ENCODE measurements around the gene PLCG1.
A peak's percentile ranks its signal among the peaks of the same experiment; 100 is the strongest.
"Not testable (repeated sequence)": the region's sequence is repeated elsewhere in the genome, so short reads cannot be mapped to it uniquely, and the experiment has no call there.

PLCG1 gene

DNA sequence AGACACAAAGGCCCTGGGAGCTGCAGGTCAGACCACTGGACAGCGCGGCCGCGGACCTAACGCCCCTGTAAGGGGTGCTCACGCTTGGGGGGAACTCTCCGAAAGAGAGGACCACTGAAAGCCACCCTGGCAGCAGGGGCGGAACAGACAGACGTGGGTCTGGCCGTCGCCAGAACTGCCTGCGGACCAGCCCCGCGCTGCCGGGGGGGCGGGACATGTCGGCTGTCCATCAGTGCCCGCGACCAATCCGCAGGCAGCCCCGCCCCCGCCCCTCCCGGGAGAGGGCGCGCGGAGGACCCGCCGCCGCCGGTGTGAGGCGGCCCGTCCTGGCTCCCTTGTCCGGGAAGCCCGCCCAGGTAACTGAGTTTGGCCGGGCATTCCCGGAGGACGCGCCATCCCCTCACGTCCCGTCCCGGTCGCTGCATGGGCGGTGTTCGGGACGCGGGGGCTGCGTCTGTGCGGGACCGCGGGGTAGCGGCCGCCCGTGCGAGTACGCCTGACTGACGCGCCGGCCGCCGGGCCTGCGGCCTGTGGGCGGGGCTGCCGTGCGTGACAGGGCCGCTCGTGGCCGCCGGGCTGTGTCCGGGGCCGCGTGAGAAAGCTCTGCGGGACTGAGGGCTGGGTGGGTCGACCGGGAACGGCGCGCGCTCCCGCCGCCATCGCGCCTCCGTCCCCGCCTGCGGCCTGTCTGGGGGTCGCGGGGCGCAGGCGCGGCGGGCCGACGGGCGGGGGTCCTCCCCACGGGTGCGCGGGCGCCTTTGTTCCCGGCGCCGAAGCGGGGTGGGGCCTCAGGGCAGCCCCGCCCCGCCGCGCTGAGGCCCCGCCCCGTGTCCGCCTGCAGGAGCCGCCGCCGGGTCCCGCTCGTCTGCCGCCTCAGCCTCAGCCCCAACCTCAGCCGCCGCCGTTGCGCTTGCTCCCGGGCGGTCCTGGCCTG is at the start of gene PLCG1:
Gene PLCG1, plus strand, starts transcription at position 864 of the 934 bp plus-strand sequence. CDS start 99 bp downstream, outside the sequence.
- DNase-seq (ENCODE audit: low read depth in 4 of 4, low spot score in 1 of 4), result peak; percentile 75 to 85 (median 81)

DNA sequence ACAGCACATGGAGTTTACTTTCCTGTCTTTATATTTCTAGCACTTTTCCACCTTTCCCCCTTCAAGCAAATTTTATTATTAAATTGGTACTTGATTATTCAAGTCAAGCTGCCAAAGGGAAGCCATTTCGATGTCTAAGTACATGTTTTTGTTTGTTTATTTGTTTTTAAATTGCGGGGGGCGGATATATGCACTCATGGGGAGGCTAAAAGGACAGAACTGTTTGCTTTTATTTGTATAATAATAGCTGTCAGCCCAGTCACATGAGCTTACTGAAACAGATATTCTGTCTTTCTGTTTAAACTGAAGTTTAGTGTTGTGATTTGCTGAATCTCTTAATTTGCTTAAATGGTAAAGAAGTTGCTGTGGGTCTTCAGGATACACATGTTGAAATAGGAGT is 49.6 kb upstream of the PLCG1 start:
- no peak for DNase-seq (ENCODE audit: low read depth in 4 of 4, low spot score in 1 of 4)

DNA sequence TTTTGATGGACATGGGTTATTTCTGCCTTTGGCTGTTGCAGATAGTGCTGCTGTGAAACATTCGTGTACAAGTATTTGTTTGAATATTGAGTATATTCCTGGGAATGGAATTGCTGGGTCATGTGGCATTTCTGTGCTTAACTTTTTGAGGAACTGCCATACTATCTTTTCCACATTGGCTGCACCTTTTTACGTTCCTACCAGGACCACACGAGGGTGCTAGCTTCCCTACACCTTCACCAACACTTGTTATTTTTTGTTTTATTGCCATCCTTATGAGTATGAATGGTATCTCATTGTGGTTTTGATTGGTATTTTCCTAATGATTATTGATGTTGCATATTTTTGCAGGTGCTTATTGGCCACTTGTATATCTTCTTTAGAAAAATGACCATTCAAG is 47.8 kb upstream of the PLCG1 start:
- no peak for DNase-seq (ENCODE audit: low read depth in 4 of 4, low spot score in 1 of 4)

DNA sequence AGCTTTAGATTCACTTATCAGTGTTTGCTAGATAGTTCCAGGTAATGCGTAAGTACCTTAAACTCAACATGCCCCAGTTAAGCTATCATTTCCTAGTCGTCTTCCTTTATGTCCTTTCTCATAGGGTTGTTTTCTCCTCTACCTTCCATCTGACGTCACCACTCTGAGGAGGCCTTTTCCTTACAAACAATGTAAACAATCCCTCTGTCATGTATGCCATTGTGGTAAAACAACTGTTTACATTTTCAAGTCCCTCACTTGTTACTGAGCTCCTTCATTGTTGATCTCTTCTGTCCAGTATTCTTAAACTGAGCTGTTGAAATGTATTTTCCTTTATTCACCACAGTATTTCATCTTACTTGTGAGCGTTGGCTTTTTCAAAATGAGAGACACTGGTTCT is 45.4 kb upstream of the PLCG1 start:
- DNase-seq (ENCODE audit: low read depth in 4 of 4, low spot score in 1 of 4), result no peak

DNA sequence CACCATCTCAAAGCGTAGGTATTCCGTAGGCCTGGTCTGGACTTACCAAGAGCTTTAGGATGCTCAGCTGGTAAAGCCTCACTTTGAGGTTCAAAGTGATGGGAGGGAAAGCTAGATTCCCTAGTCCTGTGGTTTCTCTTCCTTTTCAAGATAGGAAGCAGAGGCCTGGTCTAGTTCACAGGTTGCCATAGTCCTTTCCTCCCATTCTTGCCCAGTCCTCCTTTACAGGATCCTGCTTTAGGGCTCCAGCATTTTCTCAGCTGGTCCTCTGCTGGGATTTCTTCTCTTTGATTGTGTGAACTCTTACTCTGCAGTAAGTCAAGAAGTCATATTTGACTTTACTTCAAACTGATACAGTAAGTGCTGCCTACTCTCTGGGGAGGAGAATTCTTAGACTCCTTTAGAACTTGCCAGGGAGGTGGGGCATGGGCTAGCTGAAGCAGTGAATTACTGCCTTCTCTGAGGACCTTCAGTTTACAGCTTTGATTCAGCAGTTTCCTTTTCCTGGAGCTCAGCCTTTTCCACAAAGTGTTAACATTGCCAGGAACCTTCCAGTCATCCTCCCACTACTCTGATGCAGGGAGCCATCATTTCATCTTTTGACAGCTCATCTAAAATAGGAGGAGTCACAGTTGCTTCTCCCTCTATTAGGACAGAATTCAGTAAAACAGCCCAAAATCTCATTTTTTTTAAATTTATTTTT is 42.8 kb upstream of the PLCG1 start:
- DNase-seq (ENCODE audit: low read depth in 4 of 4, low spot score in 1 of 4), result no peak

DNA sequence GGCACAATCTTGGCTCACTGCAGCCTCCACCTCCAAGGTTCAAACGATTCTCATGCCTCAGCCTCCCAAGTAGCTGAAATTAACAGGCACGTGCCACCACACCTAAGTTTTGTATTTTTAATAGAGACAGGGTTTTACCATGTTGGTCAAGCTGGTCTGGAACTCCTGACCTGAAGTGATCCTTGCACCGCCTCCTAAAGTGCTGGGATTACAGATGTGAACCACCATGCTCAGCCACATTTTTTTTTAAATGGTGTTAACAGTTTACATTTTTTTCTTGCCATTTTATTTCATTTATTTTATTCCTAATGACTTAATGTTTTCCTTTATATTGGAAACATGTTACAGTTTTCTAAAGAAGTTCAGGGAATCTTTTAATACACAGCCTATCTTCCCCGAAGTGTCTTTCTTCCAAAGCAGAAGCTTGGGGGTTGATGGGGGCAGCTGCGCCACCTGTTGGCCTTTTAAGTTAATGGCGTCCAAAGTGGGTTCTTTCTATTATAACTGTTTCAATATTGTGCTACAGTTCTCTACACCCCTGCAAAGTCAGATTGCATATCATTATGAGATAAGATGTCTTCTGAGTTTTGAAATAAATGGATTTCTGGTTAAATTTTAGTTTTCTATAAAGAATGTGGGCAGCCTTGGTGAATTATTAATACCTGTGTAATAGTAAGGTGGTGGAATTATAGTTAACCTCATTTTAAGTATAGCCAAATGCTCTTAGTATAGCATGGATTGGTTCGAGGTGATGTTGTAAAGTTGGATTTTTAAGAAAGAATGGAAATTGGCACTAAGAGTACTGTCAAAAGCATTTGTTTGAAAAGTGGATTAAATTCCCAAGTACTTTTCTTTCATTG is 42.0 kb upstream of the PLCG1 start:
- DNase-seq (ENCODE audit: low read depth in 4 of 4, low spot score in 1 of 4), result peak; percentile 5 to 37 (median 26)

DNA sequence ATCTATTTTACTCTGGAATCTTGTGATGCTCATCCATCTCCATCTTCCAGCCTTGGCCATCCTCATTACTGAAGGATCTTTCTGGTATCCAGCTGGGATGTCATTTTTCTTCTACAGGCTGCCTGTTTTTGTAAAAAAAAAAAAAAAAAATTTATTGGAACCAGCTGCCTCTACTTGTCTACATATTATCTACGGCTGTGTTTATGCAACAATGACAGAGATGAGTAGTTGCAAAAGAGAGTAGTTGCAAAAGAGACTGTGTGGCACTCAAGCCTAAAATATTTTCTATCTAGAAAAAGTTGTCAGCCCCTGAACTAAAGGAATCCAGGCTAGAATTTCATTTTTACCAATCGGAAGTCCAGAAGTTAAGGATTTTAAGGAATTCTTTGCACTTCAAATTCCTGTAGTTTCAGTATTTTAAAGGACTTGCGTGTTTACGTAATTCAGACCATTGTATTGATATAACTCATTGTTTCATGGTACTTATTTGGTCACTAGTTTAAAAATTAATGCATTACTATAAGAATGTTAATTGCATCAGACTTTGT is 38.6 kb upstream of the PLCG1 start:
- DNase-seq (ENCODE audit: low read depth in 4 of 4, low spot score in 1 of 4), result no peak

DNA sequence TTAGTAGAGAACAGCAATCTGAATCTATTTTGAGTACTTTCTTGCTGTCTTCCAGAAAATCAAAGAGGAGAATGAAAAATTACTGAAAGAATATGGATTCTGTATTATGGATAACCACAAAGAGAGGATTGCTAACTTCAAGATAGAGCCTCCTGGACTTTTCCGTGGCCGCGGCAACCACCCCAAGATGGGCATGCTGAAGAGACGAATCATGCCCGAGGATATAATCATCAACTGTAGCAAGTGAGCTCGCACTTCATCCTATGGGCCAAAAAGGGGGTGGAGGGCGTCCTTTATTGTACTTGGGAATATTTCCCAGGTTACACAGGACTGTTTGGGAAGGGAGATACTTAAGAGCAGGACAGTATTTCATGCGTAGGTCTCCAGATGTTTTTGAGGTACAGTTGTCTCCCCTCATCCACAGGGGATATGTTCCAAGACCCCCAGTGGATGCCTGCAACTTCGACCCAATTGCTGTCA is 37.3 kb upstream of the PLCG1 start:
- DNase-seq (ENCODE audit: low read depth in 4 of 4, low spot score in 1 of 4), result no peak

DNA sequence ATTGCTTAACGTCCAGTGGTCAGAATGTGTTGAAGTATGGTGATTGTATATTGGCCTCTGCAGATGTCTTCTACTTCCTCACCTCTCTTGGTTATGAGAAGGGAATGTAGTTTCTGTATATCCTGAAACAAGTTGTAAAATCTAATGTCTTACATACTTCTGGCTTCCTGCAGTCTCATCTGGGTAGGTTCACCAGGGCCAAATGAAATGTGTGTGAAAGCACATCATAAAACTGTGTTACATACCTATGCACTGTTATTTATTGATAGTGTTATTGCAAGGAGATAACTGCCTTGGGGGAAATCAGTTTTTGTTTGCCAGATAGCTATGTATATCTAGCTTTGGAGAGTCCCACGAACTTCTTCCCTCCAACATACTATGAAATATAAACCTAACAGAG is 35.7 kb upstream of the PLCG1 start:
- DNase-seq (ENCODE audit: low read depth in 4 of 4, low spot score in 1 of 4), result no peak

DNA sequence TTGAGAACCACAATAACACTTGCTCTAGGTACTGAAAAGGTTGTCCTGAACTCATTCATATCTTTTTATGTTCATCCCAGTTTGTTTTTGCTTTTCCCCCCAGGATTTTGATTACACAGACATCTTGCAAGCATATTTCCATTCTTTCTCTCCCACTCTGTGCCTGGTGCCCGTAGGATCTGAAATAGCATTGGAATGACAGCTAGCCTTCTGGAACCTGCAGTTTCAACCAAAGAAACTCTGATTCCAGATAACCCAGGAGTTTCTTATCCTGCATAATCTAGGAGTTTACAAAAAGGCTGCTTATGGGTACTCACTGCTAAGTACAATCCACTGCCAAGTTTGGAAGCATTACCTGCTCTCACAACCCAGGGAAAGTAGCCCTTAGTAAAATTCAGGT is 28.8 kb upstream of the PLCG1 start:
- DNase-seq (ENCODE audit: low read depth in 4 of 4, low spot score in 1 of 4), result no peak

DNA sequence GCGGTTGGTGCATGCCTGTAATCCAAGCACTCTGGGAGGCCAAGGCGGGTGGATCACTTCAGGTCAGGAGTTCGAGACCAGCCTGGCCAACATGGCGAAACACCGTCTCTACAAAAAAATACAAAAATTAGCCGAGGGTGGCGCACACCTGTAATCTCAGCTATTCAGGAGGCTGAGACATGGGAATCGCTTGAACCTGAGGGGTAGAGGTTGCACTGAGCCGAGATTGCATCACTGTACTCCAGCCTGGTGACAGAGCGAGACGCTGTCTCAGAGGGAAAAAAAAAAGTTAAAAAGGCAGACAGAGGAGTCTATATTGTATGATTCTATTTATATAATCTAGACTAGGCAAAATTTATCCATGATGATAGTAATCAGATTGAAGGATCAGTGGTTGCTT is 27.3 kb upstream of the PLCG1 start:
- DNase-seq (ENCODE audit: low read depth in 4 of 4, low spot score in 1 of 4), result no peak

DNA sequence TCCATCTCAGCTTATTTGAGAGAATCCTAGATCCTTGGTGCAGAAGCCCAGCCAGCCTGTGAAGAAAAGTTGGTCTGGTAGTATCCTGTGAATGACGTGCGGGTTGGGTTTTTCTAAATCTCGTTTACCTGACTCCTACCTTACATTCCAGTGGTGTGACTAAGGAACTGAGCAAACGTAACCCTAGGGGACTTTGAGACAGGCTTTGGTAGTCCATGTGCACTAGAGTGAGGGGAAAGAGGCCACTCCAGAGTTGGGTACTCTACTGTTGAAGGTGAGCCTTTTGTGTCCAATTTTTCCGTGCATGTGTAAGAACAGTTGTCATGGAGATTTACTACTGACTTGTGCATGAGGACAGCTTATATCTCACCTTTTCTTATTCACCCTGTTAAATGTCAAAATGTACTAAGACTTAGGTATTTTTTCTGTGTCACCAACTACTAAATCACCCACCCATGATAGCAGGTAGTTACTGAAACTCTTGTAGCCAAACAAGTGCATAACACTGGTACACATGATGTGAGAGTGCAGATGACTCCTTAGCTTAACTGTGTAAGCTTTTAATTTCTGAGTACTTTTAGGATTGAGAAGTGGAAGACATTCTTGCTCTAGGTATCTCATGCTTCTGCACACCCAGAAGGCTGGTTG is 26.3 kb upstream of the PLCG1 start:
- DNase-seq (ENCODE audit: low read depth in 4 of 4, low spot score in 1 of 4), result no peak

DNA sequence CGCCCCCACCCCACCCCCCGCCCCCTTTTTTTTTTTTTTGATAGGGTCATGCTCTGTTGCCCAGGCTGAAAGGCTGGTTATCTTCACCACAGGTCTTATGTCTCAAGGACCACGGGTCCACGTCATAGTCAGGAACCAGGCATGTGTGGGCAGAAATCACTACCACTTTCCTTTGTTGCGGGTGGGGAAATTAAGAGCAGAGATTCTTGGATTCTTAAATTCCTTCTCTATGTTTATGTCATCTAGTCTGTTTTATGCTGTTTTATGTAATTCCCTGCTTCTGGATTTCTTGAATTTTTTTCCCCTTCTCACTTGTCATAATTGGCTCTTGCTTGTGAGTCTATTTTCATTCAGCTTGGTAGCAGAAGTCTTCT is 25.8 kb upstream of the PLCG1 start:
- DNase-seq (ENCODE audit: low read depth in 4 of 4, low spot score in 1 of 4), result no peak

DNA sequence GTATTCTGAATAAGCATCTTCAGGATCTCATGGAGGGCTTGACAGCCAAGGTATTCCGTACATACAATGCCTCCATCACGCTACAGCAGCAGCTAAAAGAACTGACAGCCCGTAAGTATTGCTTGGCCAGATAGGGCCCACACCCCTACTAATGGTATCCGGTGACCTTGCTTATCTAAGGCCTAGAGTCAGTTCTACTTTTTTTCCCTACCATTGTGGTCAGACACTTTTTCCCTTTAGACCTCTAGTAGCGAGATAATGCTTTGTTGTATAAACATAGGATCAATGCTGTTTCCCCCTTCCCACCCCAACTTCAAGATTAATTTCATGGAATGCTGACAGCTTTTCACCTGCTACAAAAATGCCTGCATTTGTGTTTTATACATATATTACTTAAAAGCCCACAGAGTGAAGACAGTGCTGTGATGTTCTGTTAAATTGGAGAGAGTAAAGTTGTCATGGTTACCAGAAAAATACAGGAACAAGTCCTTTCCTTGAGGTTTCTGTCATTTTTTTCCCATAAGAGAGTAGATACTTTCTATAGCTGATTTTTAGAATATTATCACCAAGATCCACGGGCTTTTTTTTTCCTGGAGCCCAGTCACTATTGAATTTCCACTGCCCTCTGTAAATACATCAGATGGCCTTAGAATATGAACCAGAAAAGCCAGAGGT is 20.9 kb upstream of the PLCG1 start:
- DNase-seq (ENCODE audit: low read depth in 4 of 4, low spot score in 1 of 4), result no peak

DNA sequence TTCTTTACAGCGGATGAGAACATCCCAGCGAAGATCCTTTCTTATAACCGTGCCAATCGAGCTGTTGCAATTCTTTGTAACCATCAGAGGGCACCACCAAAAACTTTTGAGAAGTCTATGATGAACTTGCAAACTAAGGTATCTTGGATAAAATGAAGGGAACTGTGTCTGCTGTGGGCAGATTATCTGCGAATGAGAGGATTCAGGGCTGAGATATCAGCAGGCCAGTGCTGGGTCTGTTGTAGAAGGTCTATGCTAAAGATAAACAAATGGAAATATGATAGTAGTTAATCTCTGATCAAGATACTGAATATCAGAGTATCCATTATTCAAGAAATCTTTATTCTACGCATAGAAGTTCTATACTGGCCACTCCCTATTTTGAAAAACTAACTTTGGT is 19.2 kb upstream of the PLCG1 start:
- not testable (repeated sequence) for DNase-seq (ENCODE audit: low read depth in 4 of 4, low spot score in 1 of 4)

DNA sequence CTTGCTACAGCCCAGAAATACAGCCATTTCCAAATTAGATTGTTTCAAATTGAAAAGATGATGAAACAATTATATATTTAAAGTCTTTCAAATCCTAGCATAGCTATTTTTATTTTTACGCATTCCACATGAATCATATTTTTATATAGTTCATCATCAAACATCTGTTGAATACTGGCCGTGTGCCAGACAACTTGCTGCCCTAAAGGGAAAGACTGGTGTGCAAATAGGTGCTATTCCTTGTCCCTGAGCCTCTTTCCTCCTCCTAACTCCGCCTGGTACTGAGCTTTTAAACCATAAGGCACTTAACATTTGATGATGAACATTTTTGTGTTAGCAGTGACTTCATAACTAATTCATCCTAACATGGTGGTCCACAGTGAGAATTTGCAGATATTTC is 18.7 kb upstream of the PLCG1 start:
- DNase-seq (ENCODE audit: low read depth in 4 of 4, low spot score in 1 of 4), result no peak

DNA sequence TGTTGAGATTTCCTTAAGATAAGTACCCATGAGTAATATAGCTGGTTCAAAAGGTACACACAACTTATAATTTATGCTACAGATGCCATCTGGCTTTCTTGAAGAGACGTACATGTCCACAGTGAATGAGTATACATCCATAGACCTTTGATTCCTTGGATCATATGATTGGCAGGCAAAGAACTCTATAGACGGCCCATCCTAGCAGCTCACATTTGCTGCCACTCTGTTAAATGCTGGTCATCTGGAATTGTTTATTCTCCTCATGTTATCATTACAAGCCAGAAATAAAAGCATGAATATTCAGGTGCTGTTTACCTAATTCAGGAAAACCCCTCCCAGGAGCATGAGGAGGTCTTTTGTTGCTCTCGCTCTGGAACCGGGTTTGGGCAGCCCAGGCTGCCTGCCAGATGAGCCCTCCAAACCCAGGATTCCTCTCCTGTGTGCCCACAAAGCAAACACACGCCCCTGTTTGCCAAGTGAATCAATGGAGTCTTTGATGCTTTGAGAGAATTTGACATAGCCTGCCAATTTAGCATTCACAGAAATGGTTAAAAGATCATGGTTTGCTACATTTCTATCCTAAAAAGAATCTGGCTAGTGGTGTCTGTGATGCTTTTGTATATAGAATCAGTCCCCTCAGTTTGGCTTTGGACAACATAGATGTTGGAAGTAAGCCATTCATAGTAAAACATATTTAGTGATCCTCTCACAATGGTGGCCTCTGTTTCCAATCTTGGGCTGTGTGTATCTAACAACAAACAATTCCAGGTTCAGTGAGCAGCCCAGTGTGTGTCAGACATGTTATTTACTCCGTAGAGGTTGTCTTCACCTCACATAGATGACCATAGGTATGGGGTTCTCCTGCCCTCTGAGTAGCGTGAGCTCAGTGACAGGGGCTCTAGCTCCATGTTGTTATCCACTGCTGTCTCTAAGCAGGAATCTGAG is 17.5 kb upstream of the PLCG1 start:
- no peak for DNase-seq (ENCODE audit: low read depth in 4 of 4, low spot score in 1 of 4)

DNA sequence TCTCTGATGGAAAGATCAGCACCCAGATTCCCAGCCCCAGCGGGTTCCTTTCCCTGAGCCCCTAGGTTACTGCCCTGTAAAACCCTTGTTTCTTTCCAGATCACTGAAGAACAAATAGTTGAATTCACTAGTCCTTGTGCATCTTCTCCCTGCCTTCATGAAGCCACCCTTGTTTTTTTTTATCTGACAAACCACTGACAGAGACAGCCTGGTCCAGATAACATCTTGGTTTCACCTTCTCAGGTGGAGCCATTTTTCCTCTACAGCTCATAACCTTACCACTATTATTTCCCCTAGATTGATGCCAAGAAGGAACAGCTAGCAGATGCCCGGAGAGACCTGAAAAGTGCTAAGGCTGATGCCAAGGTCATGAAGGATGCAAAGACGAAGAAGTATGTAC is 15.9 kb upstream of the PLCG1 start:
- no peak for DNase-seq (ENCODE audit: low read depth in 4 of 4, low spot score in 1 of 4)

DNA sequence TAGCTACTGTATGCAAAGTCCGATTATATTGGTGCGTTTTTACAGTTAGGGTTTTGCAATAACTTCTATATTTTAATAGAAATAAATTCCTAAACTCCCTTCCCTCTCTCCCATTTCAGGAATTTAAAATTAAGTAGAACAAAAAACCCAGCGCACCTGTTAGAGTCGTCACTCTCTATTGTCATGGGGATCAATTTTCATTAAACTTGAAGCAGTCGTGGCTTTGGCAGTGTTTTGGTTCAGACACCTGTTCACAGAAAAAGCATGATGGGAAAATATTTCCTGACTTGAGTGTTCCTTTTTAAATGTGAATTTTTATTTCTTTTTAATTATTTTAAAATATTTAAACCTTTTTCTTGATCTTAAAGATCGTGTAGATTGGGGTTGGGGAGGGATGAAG is 13.7 kb upstream of the PLCG1 start:
- no peak for DNase-seq (ENCODE audit: low read depth in 4 of 4, low spot score in 1 of 4)

All from stimulated activated CD4-positive, alpha-beta T cell treated with anti-CD3 and anti-CD28 coated beads, Interleukin-1b, Interleukin-23, amount 100 ng/mL, for 24 hours (primary cell).